ENCODE data around the gene ADD3. TPM values are rescaled to one million over a fixed set of nuclear protein-coding genes. Genes with fewer than 3 reads are reported as not detected.

Gene ADD3
- total and polyA plus RNA-seq, 9 donors: 65.3 to 110 (median 81.0) TPM

DNA sequence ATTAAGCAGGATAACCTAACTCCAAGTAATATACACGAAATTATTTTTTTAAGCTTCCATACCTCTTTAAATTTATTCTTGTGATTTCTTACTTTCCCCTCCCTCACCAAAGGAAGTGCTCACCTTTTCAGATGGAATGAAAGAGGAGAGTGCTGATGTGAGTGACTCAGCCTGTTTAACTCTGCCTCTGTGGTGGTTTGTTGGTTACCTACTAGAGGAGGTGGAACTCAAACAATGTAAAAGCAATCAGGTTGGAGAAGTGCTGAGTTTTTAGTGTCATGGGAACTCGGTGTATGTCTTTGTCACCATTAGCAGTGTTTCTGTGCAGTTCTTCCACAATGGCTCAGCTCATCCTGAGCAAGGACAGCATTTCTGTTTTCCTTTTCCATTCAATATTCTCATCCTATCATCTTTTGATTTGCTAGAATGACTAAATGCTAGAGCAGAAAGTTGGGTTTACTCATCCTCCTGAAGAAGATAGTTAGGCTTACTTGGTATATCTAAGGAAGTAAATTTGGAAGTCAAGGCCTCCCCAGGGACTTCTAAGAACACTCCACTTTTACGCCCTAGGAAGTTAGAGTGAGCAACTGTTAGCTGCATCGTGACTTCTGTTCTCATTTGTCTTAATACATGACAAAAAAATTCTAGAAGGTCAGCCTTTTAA is 6.0 kb downstream of the ADD3 start:
- no peak overlapping the region for H3K4me3 ChIP-seq
- WGBS, 3 donors: 57 to 63% (median 61%) methylated on average over 4 of the region's 4 CpGs
- H3K27ac ChIP-seq: no peak overlapping the region
- no peaks in the 10 kb centered on the region for H3K27me3 ChIP-seq
- peaks cover 4% of the 10 kb centered on the region for H3K4me1 ChIP-seq (ENCODE audit: insufficient read depth)
- TF ChIP-seq POLR2A (IDR thresholded peaks at IDR 0.05): no peak
- TF ChIP-seq, protein P1, sequence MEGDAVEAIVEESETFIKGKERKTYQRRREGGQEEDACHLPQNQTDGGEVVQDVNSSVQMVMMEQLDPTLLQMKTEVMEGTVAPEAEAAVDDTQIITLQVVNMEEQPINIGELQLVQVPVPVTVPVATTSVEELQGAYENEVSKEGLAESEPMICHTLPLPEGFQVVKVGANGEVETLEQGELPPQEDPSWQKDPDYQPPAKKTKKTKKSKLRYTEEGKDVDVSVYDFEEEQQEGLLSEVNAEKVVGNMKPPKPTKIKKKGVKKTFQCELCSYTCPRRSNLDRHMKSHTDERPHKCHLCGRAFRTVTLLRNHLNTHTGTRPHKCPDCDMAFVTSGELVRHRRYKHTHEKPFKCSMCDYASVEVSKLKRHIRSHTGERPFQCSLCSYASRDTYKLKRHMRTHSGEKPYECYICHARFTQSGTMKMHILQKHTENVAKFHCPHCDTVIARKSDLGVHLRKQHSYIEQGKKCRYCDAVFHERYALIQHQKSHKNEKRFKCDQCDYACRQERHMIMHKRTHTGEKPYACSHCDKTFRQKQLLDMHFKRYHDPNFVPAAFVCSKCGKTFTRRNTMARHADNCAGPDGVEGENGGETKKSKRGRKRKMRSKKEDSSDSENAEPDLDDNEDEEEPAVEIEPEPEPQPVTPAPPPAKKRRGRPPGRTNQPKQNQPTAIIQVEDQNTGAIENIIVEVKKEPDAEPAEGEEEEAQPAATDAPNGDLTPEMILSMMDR (IDR thresholded peaks at IDR 0.05): no peak
- TF ChIP-seq EP300 (IDR thresholded peaks at IDR 0.05): no peak
- H3K9me3 ChIP-seq: no peaks in the 10 kb centered on the region
- no peak for DNase-seq
- no peaks in the 10 kb centered on the region for H3K36me3 ChIP-seq
- intact Hi-C loops (cut with DNase I): loop anchor here in 1 of 4 donors (10.0 kb wide), 1 partner anchor 129 kb away; no protein-coding TSS in a partner anchor

GRCh38 chr10:110016039-110016438 is 8.3 kb downstream of the ADD3 start:
- Histone ChIP-seq H3K27me3 (no peaks in the 10 kb centered on the region), H3K4me3 (no peak overlapping the region), H3K9me3 (no peaks in the 10 kb centered on the region), H3K4me1 (ENCODE audit: insufficient read depth) (peaks cover 8% of the 10 kb centered on the region), H3K36me3 (no peaks in the 10 kb centered on the region), H3K27ac (no peak overlapping the region)
- intact Hi-C loops (cut with DNase I): loop anchor here in 1 of 4 donors (10.0 kb wide), 1 partner anchor 131 kb away; no protein-coding TSS in a partner anchor
- DNase-seq: no peak
- TF ChIP-seq POLR2A (IDR thresholded peaks at IDR 0.05) (no peak), EP300 (IDR thresholded peaks at IDR 0.05) (no peak)
- TF ChIP-seq, protein P1 (IDR thresholded peaks at IDR 0.05): no peak

GRCh38 chr10:110017052-110017451 is 9.3 kb downstream of the ADD3 start:
- H3K4me3 ChIP-seq: no peak overlapping the region
- H3K27ac ChIP-seq: no peak overlapping the region
- H3K27me3 ChIP-seq: no peaks in the 10 kb centered on the region
- peaks cover 8% of the 10 kb centered on the region for H3K4me1 ChIP-seq (ENCODE audit: insufficient read depth)
- intact Hi-C loops (cut with DNase I): loop anchor here in 1 of 4 donors (10.0 kb wide), 1 partner anchor 132 kb away; no protein-coding TSS in a partner anchor
- TF ChIP-seq, protein P1 (IDR thresholded peaks at IDR 0.05): no peak
- no peak for TF ChIP-seq POLR2A (IDR thresholded peaks at IDR 0.05)
- no peak for TF ChIP-seq EP300 (IDR thresholded peaks at IDR 0.05)
- 68 to 73% (median 69%) methylated on average over 4 of the region's 4 CpGs for whole genome bisulfite sequencing, 3 donors
- no peaks in the 10 kb centered on the region for H3K36me3 ChIP-seq
- no peak for DNase-seq
- H3K9me3 ChIP-seq: no peaks in the 10 kb centered on the region

GRCh38 chr10:110017907-110018306 is 10.1 kb downstream of the ADD3 start:
- no peak for DNase-seq
- WGBS, 3 donors: 71 to 81% (median 73%) methylated on average over 1 of the region's 1 CpG

More at GRCh38 chr10:110017907-110018306, 10.1 kb downstream of the ADD3 start:
- H3K4me1 ChIP-seq (ENCODE audit: insufficient read depth): peaks cover 8% of the 10 kb centered on the region
- H3K9me3 ChIP-seq: no peaks in the 10 kb centered on the region
- TF ChIP-seq, protein P1 (IDR thresholded peaks at IDR 0.05): no peak
- no peak for TF ChIP-seq POLR2A (IDR thresholded peaks at IDR 0.05)
- no peaks in the 10 kb centered on the region for H3K27me3 ChIP-seq
- no peak overlapping the region for H3K4me3 ChIP-seq
- no peak overlapping the region for H3K27ac ChIP-seq
- intact Hi-C loops (cut with DNase I): loop anchor here in 1 of 4 donors (10.0 kb wide), 1 partner anchor 133 kb away; no protein-coding TSS in a partner anchor
- no peaks in the 10 kb centered on the region for H3K36me3 ChIP-seq

All from ovary (tissue), 9 donors.